GM21381 (cell line): Measurements from ENCODE around the gene MINPP1.
"Not testable (repeated sequence)": the region's sequence is repeated elsewhere in the genome, so short reads cannot be mapped to it uniquely, and the experiment has no call there.

Experiments used
- ATAC-seq: cut with Tn5 transposase; IDR thresholded peaks from one replicate; pipeline ENCODE4 v1.9.1; 2021; ENCODE audit warnings: mild to moderate bottlenecking, moderate library complexity; ENCODE audit not compliant: unreplicated experiment

Gene MINPP1

DNA sequence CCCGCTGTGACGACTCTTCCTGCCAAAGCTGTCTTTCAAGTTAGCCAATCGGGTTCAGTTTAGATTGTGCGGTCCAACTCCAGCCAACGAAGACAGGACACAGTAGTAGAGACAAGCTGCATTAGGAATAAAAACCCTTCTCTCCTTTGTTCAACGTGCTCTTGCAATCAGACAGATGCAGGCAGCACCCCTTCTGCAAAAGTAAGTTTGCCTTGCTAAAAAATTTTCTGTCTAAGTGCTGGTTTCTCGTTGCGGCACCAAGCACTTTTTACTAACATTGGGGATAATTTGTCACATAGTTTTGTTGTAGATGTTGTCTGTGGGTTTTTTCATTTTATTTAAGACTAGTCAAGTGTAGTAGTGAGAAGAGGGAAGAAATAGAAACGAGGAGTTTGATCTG, 58.1 kb downstream of the MINPP1 start:
- ATAC-seq, result no peak

DNA sequence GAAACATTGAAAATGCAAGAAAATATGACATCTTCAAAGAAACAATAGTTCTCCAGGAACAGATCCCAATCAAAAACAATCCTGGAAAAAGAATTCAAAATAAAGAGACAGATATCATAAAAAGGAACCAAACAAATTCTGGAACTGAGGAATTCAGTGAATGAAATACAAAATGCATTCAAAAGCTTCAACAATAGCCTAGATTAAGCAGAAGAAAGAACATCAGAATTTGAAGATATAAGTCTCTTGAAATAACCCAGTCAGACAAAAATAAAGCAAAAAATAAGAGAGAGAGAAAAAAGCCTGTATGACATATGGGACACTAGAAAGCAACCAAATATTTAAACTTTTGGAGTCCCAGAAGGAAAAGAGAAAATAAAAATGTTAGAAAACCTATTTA, 60.3 kb downstream of the MINPP1 start:
- ATAC-seq, result no peak

DNA sequence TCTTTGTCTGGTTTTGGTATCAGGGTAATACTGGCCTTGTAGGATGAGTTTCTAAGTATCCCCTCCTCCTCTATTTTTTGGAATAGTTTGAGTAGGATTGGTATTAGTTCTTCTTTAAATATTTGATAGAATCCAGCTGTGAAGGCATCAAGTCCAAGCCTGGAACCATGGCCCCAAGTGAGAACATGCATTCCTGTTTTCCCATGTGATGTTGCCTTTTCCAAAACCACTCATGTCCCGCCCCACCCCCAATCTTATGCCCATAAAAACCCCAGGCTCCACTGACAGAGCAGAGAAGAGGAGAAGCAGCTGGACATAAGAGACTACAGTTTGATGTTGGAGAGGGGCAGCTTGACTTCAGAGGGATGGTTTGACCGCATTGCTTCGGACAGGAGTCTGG, 71.2 kb downstream of the MINPP1 start:
- ATAC-seq, result no peak

DNA sequence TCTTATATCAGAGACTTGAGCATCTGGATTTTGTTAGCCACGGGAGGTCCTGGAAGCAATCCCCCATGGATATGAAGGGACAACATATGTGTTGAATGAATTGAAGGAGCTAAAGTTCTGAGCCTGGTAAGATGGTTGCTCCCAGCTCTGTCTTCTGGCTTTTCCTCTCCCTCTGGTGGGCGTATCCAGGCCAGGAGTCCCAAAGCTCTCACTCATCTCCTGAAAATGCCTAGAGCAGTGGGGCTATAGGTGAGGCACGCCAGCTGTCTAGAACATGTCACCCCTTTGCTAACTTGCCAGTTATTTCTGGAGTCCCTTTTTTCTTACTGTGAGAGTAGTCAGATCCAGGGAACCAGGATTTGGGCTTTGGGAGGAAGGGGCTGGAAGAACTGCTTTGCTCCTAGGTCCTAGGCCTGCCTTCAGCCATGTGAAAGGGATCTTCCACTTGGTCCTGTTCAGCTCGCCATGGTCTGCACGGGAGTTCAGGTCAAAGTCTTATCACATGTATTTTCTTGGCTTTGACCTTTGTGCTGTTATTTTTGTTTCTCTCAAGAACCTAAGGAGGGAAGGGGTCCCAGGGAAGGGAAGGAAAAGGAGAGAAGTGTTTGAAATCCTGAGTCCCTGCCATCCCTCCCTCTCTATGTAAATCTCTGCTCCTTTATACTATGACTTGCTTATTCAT, 73.6 kb downstream of the MINPP1 start:
- ATAC-seq, result no peak

DNA sequence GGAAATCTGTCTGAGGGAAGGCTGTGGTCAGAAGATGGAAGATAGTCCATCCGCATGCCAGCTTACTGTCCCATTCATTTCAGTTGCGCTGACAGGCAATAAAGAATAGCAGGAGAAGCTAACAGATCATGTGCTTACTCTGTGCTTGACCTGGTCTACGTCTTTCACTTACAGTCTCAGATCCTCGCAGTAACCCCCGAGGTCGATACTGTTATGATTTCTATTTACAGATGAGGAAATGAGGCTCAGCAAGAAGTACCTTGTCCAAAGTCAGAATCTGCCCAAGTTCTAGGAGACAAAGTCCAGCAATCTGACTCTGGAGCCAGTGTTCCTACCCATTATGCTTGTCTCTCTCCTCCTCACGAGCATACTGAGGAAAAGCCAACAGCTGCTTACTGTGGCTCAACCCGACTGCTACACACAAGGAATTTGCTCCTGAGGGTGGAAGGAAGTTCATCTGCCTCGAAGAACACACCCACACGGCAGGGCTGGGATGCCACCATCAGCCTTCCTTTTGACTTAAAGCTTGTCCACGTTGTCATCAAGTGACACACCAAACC, 74.2 kb downstream of the MINPP1 start:
- ATAC-seq, result no peak

DNA sequence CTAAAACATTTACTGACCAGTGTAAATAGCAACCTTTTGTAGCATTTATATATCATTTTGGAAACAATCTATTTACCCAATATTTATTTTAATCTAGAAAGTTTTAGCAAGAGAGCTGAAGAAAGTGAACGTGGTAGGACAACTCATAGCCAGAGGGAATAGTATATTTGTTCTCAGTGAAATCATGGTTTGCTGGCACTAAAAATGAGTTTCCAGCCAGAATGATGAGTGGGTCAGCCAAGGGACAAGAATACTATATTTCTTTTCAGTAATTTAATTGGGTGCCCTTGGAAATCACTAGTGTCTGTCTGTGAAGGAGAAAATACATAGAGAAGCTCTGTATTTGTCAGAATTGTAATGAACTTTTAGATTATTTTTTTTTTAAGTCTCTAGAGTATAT, 74.9 kb downstream of the MINPP1 start:
- ATAC-seq, result no peak

DNA sequence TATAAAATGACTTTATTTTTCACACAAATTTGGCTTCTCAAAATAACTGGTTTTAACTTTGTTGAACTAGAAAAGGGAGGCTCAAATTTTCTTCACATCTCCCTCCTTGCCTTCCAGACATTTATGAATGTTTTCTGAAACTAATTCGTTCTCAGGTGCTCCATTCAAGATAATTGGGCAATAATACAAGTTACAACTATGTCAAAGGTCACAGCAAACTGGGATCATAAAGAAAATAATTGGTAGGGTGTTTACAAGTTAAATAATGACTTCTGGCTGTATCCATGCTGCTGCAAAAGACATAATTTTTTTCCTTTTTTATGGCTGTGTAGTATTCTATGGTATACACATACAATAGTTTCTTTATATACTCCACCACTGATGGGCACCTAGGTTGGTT, 75.3 kb downstream of the MINPP1 start:
- no peak for ATAC-seq

DNA sequence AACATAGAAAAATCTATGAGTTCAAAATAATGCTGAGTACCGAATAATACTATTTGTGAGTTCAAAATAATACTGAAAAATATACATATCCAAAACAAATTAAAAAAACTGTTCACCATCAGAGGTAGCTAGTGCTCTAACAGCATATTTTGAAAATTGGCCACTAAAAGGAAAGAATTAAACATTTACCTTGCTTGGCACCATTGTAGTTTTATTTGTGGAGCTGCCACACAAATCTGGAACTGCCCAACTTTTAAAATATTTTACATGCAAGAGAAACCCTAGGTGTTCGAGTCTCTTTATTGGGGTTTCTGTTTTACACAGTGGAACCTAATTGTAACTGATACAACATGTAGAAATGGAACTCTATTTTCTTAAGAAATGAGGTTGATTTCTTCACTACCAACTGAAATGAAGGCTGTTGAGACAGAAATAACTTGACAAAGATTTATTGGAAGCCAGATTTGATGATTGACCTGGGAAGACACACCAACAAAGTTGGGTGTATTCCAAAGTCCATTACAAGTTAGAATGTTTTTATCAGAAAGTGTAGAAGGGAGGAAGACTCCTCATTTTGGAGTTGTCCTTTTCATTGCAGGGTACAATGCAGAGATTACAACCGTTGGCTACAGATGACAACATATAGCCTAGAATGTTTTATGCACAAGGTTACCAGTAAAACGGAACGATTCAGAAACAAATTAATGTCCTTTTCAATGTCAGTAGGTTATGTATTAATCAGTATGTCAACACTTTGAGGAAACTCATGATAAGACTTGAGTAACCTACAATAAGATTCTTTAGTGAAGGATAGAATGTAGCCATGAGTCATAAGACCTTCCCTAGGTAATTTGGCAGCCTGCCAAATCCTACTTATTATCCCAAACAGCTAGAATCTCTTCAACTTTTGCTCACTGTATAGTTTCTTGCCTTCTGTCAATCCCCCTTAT, 81.1 kb downstream of the MINPP1 start:
- ATAC-seq, result no peak

DNA sequence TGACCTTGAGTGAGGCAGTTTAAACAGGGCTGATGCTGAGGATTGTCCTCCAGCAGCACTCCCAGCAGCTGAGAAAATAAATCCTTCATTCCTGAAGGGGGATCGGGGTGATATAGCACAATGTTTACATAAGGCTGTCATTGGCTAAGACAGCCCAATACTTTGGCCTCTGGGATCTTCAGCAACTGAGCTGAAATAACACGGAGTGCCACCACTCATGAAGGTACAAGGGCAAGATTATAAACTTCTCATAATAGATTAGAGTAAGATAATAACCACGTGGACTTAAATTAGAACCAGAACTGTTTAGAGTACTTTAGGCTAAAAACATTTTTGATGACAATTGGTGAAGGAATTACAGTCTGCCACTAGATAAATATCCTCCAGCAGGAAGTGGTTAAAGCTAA, 85.0 kb downstream of the MINPP1 start:
- no peak for ATAC-seq

DNA sequence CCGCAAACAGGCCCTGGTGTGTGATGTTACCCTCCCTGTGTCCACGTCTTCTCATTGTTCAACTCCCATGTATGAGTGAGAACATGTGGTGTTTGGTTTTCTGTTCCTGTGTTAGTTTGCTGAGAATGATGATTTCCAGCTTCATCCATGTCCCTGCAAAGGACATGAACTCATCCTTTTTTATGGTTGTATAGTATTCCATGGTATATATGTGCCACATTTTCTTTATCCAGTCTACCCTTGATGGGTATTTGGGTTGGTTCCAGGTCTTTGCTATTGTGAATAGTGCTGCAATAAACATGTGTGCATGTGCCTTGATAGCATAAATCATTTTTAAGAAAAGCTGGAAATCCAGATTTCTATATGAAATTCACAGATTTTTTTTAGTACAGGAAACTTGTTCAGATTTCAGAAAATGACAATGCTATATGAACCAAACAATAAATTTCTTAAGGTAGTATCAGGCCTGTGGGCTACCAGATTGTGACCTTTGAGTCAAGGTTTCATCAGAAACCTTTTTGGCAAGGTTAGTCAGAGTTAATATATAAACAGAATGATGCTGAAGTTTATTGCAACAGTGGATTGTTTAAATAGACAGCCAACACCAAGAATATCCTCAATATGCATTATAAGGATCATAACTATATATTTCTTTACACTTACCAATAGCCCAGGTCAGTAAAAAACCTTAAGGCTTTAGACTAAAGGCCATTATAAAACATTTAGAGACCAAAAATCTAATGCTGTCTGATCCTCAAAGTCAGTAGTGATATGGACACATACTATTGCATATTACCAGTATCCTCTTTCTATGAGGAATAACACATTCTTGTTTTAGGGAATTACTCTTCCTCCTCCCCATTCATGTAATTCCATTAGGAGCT, 86.3 kb downstream of the MINPP1 start:
- no peak for ATAC-seq

DNA sequence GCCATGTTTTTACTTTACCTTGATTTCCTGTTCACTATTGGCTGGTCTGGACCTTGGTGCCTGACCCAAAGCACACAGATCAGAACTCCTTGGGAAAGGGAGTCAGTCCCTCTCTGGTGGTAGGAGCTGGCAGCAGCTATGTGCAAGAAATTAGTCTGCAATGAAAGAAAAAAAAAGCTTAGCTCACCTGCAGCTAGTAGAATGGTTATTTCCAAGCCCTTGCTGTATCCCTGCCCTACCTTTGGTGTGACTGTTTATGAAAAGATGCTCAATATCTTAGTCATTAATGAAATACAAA, 86.8 kb downstream of the MINPP1 start:
- ATAC-seq, result no peak

DNA sequence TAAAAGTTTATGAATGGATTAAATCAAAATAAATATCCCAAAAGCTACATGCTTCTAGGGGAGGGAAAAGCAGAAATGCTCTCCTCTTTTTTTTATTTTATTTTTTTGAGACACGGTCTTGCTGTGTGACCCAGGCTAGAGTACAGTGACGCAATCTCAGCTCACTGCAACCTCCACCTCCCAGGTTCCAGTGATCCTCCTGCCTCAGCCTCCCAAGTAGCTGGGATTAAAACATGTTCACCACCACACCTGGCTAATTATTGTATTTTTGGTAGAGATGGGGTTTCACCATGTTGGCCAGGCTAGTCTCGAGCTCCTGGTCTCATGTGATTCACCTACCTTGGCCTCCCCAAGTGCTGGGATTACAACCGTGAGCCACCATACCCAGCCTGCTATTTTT, 88.2 kb downstream of the MINPP1 start:
- not testable (repeated sequence) for ATAC-seq

DNA sequence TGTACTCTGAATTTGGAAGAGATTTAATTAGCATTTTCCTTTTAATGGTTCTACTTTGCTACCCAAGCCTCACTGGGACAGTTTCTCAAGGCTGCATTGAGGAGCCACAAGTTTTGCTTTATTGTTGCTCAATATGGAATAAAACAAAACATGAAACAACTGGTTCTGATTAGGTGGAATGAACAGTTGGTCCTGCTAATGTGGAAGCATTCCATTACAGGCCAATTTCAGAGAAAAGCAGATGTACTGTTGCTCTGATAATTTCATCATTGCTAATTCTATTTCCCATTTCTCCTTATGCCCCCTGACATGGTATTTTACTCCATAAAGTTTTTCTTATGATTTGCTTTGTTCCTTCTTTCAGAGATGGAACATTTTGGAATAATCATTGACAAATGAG, 89.0 kb downstream of the MINPP1 start:
- no peak for ATAC-seq

DNA sequence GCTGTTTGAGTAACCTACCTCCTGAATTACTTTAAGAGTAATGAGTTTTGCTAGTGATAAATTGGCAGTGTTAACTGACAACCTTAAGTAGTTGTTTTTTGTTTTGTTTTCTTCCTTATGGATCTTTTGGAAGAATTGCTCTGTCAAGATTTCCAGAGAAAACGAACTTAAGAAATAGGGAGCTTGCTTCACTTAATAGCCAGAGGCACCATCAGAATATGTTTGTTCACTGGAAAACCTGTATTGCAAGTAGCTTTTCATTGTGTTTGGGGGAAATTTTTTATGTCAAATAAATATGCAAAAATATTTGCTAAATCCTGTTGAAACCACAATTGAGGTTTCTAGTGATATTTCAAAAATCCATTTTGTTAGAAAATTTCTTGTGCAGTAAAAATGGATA, 89.5 kb downstream of the MINPP1 start:
- ATAC-seq, result no peak

DNA sequence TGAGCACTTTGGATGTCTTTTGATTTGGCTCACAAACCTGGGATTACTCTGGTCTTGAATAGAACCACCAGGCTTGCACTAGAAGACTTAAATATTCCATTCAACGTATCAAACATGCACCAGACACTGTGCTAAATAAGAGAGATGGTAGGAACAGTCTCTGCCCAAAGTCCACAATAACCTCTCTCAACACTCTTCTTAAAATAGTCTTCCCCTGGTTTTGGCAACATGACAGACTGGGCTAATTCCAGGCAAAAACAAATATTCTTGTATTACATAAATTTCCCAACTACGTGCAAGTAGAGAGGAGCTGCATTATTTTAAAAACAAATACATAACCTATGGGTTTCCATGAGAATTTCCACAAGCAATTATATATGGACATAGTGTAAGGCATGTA, 90.2 kb downstream of the MINPP1 start:
- ATAC-seq, result no peak

DNA sequence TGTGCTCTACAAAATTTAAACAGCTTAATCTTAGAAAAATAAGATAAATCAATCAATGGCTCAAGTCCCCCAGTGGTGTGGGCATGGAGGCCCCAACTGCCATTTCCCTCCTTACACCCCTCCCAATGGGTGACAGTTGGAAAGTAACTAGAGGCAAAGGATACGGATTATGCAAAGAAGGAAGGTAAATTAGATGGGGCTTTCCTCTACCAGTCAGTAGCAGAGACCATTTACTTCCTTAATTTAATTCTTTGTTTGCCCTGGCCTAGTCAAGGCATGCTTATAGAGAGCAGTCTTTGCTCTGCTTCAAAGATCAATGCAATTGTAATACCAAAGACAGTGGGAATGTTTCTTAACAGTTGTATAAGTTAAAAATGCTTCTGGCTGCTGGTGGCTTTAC, 91.7 kb downstream of the MINPP1 start:
- ATAC-seq, result no peak

DNA sequence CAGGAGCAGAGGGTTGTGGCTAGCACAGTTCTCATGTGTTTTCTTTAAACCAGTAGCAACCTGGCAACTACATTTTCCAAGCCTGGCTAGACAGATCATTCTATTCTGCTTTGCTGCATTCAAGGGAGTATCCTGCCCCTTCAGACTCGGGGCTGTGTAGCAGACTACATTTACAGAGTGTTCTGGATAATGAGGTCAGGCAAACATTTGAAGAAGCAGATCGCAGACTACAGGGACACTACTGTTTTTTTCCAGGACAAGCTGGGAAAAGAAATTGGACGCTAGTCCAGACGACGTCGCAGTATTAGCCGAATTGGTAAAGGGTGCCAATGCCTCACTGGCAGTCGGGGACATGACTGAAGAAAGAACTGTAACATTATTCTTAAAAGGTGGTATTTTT, 94.0 kb downstream of the MINPP1 start:
- no peak for ATAC-seq

DNA sequence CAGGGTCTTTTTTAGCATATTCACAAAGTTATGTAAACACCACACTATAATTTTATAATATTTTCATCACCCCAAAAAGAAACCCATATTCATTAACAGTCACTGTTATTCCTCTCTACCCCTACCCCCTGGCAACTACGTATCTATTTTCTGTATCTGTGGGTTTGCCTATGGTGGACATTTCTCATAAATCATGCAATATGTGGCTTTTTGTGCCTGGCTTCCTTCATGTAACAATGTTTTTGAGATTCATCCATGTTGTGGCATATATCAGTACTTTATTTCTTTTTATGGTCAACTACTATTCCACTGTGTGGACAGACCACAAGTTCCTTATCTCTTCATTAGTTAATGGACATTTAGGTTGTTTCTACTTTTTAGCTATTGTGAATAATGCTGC, 95.9 kb downstream of the MINPP1 start:
- ATAC-seq, result no peak
